Measurements from ENCODE around the gene CHPT1. TPM values are rescaled to one million over a fixed set of nuclear protein-coding genes. Genes with fewer than 3 reads are reported as not detected.

The CHPT1 gene
- polyA plus RNA-seq, 1 donor from 2014 or later: 20.5 TPM

- H3K4me3 ChIP-seq (ENCODE audit: low read length): no peak overlapping the region
- H3K9me3 ChIP-seq (ENCODE audit: low read length): no peaks in the 10 kb centered on the region
- no peak overlapping the region for H2AFZ ChIP-seq (ENCODE audit: low read depth, low read length)
- H3K4me2 ChIP-seq (ENCODE audit: low read length): no peak overlapping the region
- H3K27ac ChIP-seq (ENCODE audit: low read length): no peak overlapping the region
- H4K20me1 ChIP-seq (ENCODE audit: insufficient read depth): no peaks in the 10 kb centered on the region
- no peaks in the 10 kb centered on the region for H3K9me2 ChIP-seq (ENCODE audit: insufficient read depth, low read length)
- TF ChIP-seq SMC3 (conservative IDR thresholded peaks at IDR 0.05; ENCODE audit: poor library complexity) (no peak), POLR2AphosphoS5 (IDR thresholded peaks at IDR 0.05) (no peak), EP300 (conservative IDR thresholded peaks at IDR 0.05; ENCODE audit: poor library complexity, severe bottlenecking) (no peak), CTCF (IDR thresholded peaks at IDR 0.05; ENCODE audit: poor library complexity, severe bottlenecking) (no peak), EZH2 (IDR thresholded peaks at IDR 0.05; ENCODE audit: borderline replicate concordance, insufficient read depth, low read length, poor library complexity, severe bottlenecking) (no peak), RAD21 (conservative IDR thresholded peaks at IDR 0.05) (no peak), TAF1 (IDR thresholded peaks at IDR 0.05; ENCODE audit: low read depth) (no peak), REST (IDR thresholded peaks at IDR 0.05; ENCODE audit: borderline replicate concordance) (no peak), MXI1 (conservative IDR thresholded peaks at IDR 0.05; ENCODE audit: poor library complexity, severe bottlenecking) (no peak)
- H3K27me3 ChIP-seq (ENCODE audit: insufficient read depth, low read depth, low read length): no peaks in the 10 kb centered on the region
- peaks cover 3% of the 10 kb centered on the region for H3K36me3 ChIP-seq (ENCODE audit: insufficient read depth, low read length)
- H3K9ac ChIP-seq (ENCODE audit: low read length): no peak overlapping the region
- H3F3A ChIP-seq (ENCODE audit: insufficient read depth, low read length, poor library complexity, severe bottlenecking): no peaks in the 10 kb centered on the region
- no peaks in the 10 kb centered on the region for H3K79me2 ChIP-seq (replicated peaks; ENCODE audit: insufficient read depth, low read length)
Observed at GRCh38 chr12:101772012-101772775, 74.8 kb downstream of the CHPT1 start.

GRCh38 chr12:101773650-101774162, 76.3 kb downstream of the CHPT1 start:
- H4K20me1 ChIP-seq (ENCODE audit: insufficient read depth): no peaks in the 10 kb centered on the region
- peaks cover 2% of the 10 kb centered on the region for H3K36me3 ChIP-seq (ENCODE audit: insufficient read depth, low read length)
- no peak overlapping the region for H3K9ac ChIP-seq (ENCODE audit: low read length)
- no peak overlapping the region for H3K4me3 ChIP-seq (ENCODE audit: low read length)
- TF ChIP-seq REST (IDR thresholded peaks at IDR 0.05; ENCODE audit: borderline replicate concordance) (no peak), SMC3 (conservative IDR thresholded peaks at IDR 0.05; ENCODE audit: poor library complexity) (peak; percentile 84), EP300 (conservative IDR thresholded peaks at IDR 0.05; ENCODE audit: poor library complexity, severe bottlenecking) (no peak), POLR2AphosphoS5 (IDR thresholded peaks at IDR 0.05) (no peak), TAF1 (IDR thresholded peaks at IDR 0.05; ENCODE audit: low read depth) (no peak), RAD21 (conservative IDR thresholded peaks at IDR 0.05) (peak; percentile 85), MXI1 (conservative IDR thresholded peaks at IDR 0.05; ENCODE audit: poor library complexity, severe bottlenecking) (no peak), CTCF (IDR thresholded peaks at IDR 0.05; ENCODE audit: poor library complexity, severe bottlenecking) (peak; percentile 87), EZH2 (IDR thresholded peaks at IDR 0.05; ENCODE audit: borderline replicate concordance, insufficient read depth, low read length, poor library complexity, severe bottlenecking) (no peak)
- no peak overlapping the region for H3K4me2 ChIP-seq (ENCODE audit: low read length)
- no peaks in the 10 kb centered on the region for H3F3A ChIP-seq (ENCODE audit: insufficient read depth, low read length, poor library complexity, severe bottlenecking)
- H3K9me2 ChIP-seq (ENCODE audit: insufficient read depth, low read length): no peaks in the 10 kb centered on the region
- H3K9me3 ChIP-seq (ENCODE audit: low read length): no peaks in the 10 kb centered on the region
- H3K79me2 ChIP-seq (replicated peaks; ENCODE audit: insufficient read depth, low read length): no peaks in the 10 kb centered on the region
- no peak overlapping the region for H3K27ac ChIP-seq (ENCODE audit: low read length)
- no peaks in the 10 kb centered on the region for H3K27me3 ChIP-seq (ENCODE audit: insufficient read depth, low read depth, low read length)
- H2AFZ ChIP-seq (ENCODE audit: low read depth, low read length): no peak overlapping the region
